IMR-90 (cell line): ENCODE results near the gene GIT1. TPM values are rescaled to one million over a fixed set of nuclear protein-coding genes. Genes with fewer than 3 reads are reported as not detected.

Experiments used
- ATAC-seq: fragments of 200-7000 bp; cut with Tn5 transposase; 2 replicates; pipeline ENCODE4 v1.9.1; 2020; ENCODE audit warnings: low read depth, mild to moderate bottlenecking, moderate library complexity
- BruUV-seq: library from RNA; stranded (reverse); fragments of 400-500 nt; replicated peaks from 2 replicates; lab custom pipeline; 2021; lab: Mats Ljungman, UMichigan
- CTCF ChIA-PET: fragments of 300-600 bp; formaldehyde crosslinking; extraction: SDS; loops from one replicate; lab custom pipeline; 2021; ENCODE audit warnings: antibody characterized with exemption; lab: Yijun Ruan, JAX
- POLR2A ChIA-PET: fragments of 300-600 bp; sonication (Branson Sonifier 250); formaldehyde crosslinking; loops from one replicate; lab custom pipeline; 2022; ENCODE audit warnings: antibody characterized with exemption; ENCODE audit not compliant: unreplicated experiment; lab: Charles Lee
- DNase-seq: peaks from one replicate; pipeline ENCODE4 v3.0.0; 2013
- H2AFZ ChIP-seq: replicated peaks from 2 replicates; pipeline ENCODE3; 2013; ENCODE audit warnings: low read length, mild to moderate bottlenecking; ENCODE audit not compliant: poor library complexity
- H2AK5ac ChIP-seq: 2 replicates; pipeline ENCODE4 v1.6.1; 2013; ENCODE audit warnings: low read depth, low read length, inconsistent platforms
- H2AK9ac ChIP-seq: replicated peaks from 2 replicates; pipeline ENCODE3; 2013; ENCODE audit warnings: mild to moderate bottlenecking, low read depth, low read length, moderate library complexity; ENCODE audit not compliant: poor library complexity
- H2BK120ac ChIP-seq: 2 replicates; pipeline ENCODE4 v1.6.1; 2013; ENCODE audit warnings: low read depth, low read length, inconsistent platforms
- H2BK15ac ChIP-seq: 3 replicates; pipeline ENCODE4 v1.6.1; 2013; ENCODE audit warnings: low read depth, low read length, inconsistent platforms
- H2BK20ac ChIP-seq: 2 replicates; pipeline ENCODE4 v1.6.1; 2013; ENCODE audit warnings: low read depth, mild to moderate bottlenecking, inconsistent platforms, low read length, moderate library complexity
- H2BK5ac ChIP-seq: 2 replicates; pipeline ENCODE4 v1.6.1; 2013; ENCODE audit warnings: mild to moderate bottlenecking, low read depth, low read length, inconsistent platforms; ENCODE audit not compliant: poor library complexity, severe bottlenecking
- H3K14ac ChIP-seq: replicated peaks from 2 replicates; pipeline ENCODE4 v1.6.1; 2013; ENCODE audit warnings: low read depth, low read length, inconsistent platforms
- H3K18ac ChIP-seq: 2 replicates; pipeline ENCODE4 v1.6.1; 2013; ENCODE audit warnings: low read depth, low read length, control low read depth
- H3K23ac ChIP-seq: 2 replicates; pipeline ENCODE4 v1.6.1; 2013; ENCODE audit warnings: low read depth, low read length, inconsistent platforms
- H3K27ac ChIP-seq: 2 replicates; pipeline ENCODE4 v1.5.1; 2013; ENCODE audit warnings: mild to moderate bottlenecking, control low read depth, low read length; ENCODE audit not compliant: insufficient read depth
- H3K27me3 ChIP-seq: 2 replicates; pipeline ENCODE4 v1.6.1; 2013; ENCODE audit warnings: low read length; ENCODE audit not compliant: control insufficient read depth, insufficient read depth
- H3K36me3 ChIP-seq: 2 replicates; pipeline ENCODE4 v1.6.1; 2013; ENCODE audit warnings: low read length, mixed read lengths; ENCODE audit not compliant: control insufficient read depth, insufficient read depth
- H3K4ac ChIP-seq: 2 replicates; pipeline ENCODE4 v1.6.1; 2013; ENCODE audit warnings: low read depth, low read length, inconsistent platforms
- H3K4me1 ChIP-seq: 2 replicates; pipeline ENCODE4 v1.6.1; 2013; ENCODE audit warnings: low read length, mixed read lengths; ENCODE audit not compliant: control insufficient read depth, insufficient read depth
- H3K4me2 ChIP-seq: 2 replicates; pipeline ENCODE4 v1.6.1; 2013; ENCODE audit warnings: low read depth, mild to moderate bottlenecking, control low read depth, low read length, moderate library complexity
- H3K4me3 ChIP-seq: 2 replicates; pipeline ENCODE4 v1.5.1; 2013; ENCODE audit warnings: low read depth, mild to moderate bottlenecking, control low read depth, low read length, moderate library complexity; ENCODE audit not compliant: insufficient read depth
- H3K56ac ChIP-seq: 2 replicates; pipeline ENCODE4 v1.6.1; 2013; ENCODE audit warnings: low read length, inconsistent platforms; ENCODE audit not compliant: insufficient read depth; ENCODE audit errors: extremely low read depth
- H3K79me1 ChIP-seq, 2 experiments: 2 replicates each; pipeline ENCODE4 v1.6.1; 2013; ENCODE audit warnings: low read length in 2 of 2, inconsistent platforms in 1 of 2, low read depth in 1 of 2
- H3K9ac ChIP-seq: 2 replicates; pipeline ENCODE4 v1.6.1; 2013; ENCODE audit warnings: low read depth, low read length, control low read depth
- H3K9me1 ChIP-seq: 2 replicates; pipeline ENCODE4 v1.6.1; 2013; ENCODE audit warnings: low read length, inconsistent platforms; ENCODE audit not compliant: insufficient read depth
- H3K9me3 ChIP-seq: 2 replicates; pipeline ENCODE4 v1.6.1; 2013; ENCODE audit warnings: low read length; ENCODE audit not compliant: control insufficient read depth, insufficient read depth
- H4K20me1 ChIP-seq: 2 replicates; pipeline ENCODE4 v1.6.1; 2013; ENCODE audit warnings: low read length, inconsistent platforms; ENCODE audit not compliant: insufficient read depth
- H4K5ac ChIP-seq: 2 replicates; pipeline ENCODE4 v1.6.1; 2013; ENCODE audit warnings: mild to moderate bottlenecking, low read depth, low read length, control low read depth
- H4K8ac ChIP-seq, 2 experiments: 2 replicates each; pipeline ENCODE4 v1.6.1; 2013; ENCODE audit warnings: low read depth in 2 of 2, low read length in 2 of 2, control low read depth in 1 of 2, inconsistent platforms in 1 of 2
- H4K91ac ChIP-seq: 2 replicates; pipeline ENCODE4 v1.6.1; 2013; ENCODE audit warnings: low read depth, low read length, inconsistent platforms; ENCODE audit not compliant: insufficient read depth
- POLR2A ChIP-seq: IDR thresholded peaks from 2 replicates; pipeline ENCODE4 v1.6.1; 2012; ENCODE audit warnings: mild to moderate bottlenecking, low read depth, low read length
- WGBS, 2 experiments: methylation state at CpG; one replicate each; pipeline versions ENCODE4 v1.1.5 to v1.1.7; 2013; ENCODE audit warnings: missing lambda C conversion rate in 2 of 2; ENCODE audit not compliant: insufficient read length in 1 of 2; ENCODE audit errors: extremely low coverage in 2 of 2; 5-methylcytosine and 5-hydroxymethylcytosine counted together
- dilution Hi-C: fragments of 300-500 bp; cut with HindIII; formaldehyde crosslinking; loops from one replicate; pipeline ENCODE4 v1.14.3; 2018; ENCODE audit warnings: low sequenced_read_pairs; ENCODE audit not compliant: unreplicated experiment
- in situ Hi-C: fragments of 300-500 bp; cut with MboI; formaldehyde crosslinking; loops from 3 replicates; pipeline ENCODE4 v1.14.3; 2019; ENCODE audit warnings: low sequenced_read_pairs, inconsistent platforms, mixed read lengths
- intact Hi-C: fragments of 100-400 bp; cut with micrococcal nuclease; formaldehyde crosslinking; loops from 2 replicates; pipeline ENCODE4 v1.10.0; 2022
- polyA plus RNA-seq, 3 experiments: library from polyadenylated mRNA; depleted of rRNA; stranded (reverse); fragments of >200 nt; gene quantifications; 2 replicates each; pipeline ENCODE4 v1.2.3, GENCODE V29; 2012; ENCODE audit warnings: low replicate concordance in 1 of 3
- total RNA-seq: library from RNA; depleted of rRNA; stranded (reverse); fragments of >200 nt; gene quantifications from 2 replicates; pipeline ENCODE4 v1.2.3, GENCODE V29; 2012
- TF ChIP-seq, protein P1 (sequence below): conservative IDR thresholded peaks from 2 replicates; pipeline ENCODE4 v1.5.1; 2012; ENCODE audit warnings: mild to moderate bottlenecking, low read depth, low read length, improper control_type of control experiment

Gene GIT1
- total and polyA plus RNA-seq, 2 of the 4 experiments (the other 2 are of a cell fraction): 14.2 to 34.2 TPM

DNA sequence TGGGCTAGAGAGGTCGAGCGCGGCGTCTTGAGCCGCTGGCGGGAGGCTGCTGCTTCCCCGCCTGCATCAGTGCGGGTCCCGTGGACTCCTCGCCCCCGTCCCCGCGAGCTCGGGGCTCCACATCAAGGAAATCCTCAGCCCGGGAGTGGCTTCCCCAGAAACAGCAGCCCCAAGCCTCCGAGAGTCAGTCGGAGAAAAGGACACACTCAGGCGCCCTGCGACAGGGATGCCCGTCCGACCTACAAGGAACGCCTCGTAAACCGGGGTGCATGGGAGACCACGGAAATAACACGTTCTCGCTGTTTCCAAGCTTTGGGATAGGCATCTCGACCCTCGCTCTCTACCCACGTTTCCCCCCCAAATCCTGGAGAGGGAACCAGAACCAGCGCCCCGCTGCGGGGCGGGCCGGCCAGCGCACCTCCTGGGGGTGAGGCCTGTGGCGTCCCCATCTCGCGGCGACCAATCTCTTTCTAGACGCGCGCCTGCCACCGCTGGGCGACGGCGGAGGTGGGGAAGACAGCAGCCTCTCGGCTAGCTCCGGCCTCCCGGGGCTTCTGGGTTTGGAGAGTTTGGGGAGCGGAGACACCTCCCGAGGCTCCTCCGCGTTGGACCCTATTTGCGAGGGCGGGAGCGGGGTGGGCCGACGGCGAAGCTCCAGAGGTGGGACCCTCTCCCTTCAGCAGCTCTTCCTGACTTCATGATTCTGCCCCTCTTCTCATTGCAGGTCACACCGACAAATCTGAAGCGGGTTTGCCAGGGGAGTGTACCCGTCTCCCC, 21.7 kb downstream of the GIT1 start:
- H2AK5ac ChIP-seq: peak overlapping the region; percentile 41; the same call in 1 of the 2 replicates
- peak overlapping the region; percentile 52; the same call in 1 of the 2 replicates for H3K56ac ChIP-seq
- ChIA-PET POLR2A (no interaction called here), CTCF (interaction anchor here (0.7 to 1.2 kb wide), 2 partner anchors 198 to 524 kb away, joined by 3 read pairs; no protein-coding TSS in a partner anchor)
- H2AK9ac ChIP-seq: peak overlapping the region; percentile 68
- H2AFZ ChIP-seq: peak overlapping the region; percentile 96
- H3K9me1 ChIP-seq: peaks cover 2% of the 10 kb centered on the region; the same call in 1 of the 2 replicates
- H4K8ac ChIP-seq: peak overlapping the region; percentile 67 to 87; a peak in 3 of 4 replicates
- no peak overlapping the region for H2BK20ac ChIP-seq
- no peaks in the 10 kb centered on the region for H3K9me3 ChIP-seq
- H3K27ac ChIP-seq: peak overlapping the region; percentile 78
- H4K91ac ChIP-seq: peak overlapping the region; percentile 31
- H4K5ac ChIP-seq: peak overlapping the region; percentile 58; the same call in 1 of the 2 replicates
- peaks cover 5 to 37% of the 10 kb centered on the region in 2 experiments for H3K79me1 ChIP-seq
- BruUV-seq: TSS peak; percentile 65
- H3K4me1 ChIP-seq: peaks cover 8% of the 10 kb centered on the region
- H3K4me2 ChIP-seq: peak overlapping the region; percentile 92
- peak overlapping the region; percentile 79 for H3K23ac ChIP-seq
- H2BK120ac ChIP-seq: no peak overlapping the region
- H2BK5ac ChIP-seq: peak overlapping the region; percentile 63
- no peak overlapping the region for H2BK15ac ChIP-seq
- no peak for TF ChIP-seq POLR2A
- TF ChIP-seq, protein P1, sequence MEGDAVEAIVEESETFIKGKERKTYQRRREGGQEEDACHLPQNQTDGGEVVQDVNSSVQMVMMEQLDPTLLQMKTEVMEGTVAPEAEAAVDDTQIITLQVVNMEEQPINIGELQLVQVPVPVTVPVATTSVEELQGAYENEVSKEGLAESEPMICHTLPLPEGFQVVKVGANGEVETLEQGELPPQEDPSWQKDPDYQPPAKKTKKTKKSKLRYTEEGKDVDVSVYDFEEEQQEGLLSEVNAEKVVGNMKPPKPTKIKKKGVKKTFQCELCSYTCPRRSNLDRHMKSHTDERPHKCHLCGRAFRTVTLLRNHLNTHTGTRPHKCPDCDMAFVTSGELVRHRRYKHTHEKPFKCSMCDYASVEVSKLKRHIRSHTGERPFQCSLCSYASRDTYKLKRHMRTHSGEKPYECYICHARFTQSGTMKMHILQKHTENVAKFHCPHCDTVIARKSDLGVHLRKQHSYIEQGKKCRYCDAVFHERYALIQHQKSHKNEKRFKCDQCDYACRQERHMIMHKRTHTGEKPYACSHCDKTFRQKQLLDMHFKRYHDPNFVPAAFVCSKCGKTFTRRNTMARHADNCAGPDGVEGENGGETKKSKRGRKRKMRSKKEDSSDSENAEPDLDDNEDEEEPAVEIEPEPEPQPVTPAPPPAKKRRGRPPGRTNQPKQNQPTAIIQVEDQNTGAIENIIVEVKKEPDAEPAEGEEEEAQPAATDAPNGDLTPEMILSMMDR: 0 out of 2 replicates have a peak, but pooled peaks have one; percentile 18
- no peaks in the 10 kb centered on the region for H4K20me1 ChIP-seq
- dilution Hi-C loops: no loop called here
- peak overlapping the region; percentile 85 for H3K14ac ChIP-seq
- WGBS, 2 experiments: 0% methylated on average over 18 of the region's 63 CpGs; no CpG with 5 or more reads in 1 of the 2 experiments
- ATAC-seq (peak; percentile 41), DNase-seq (peak; percentile 25)
- peak overlapping the region; percentile 97 for H3K4me3 ChIP-seq
- no peak overlapping the region for H3K18ac ChIP-seq
- H3K27me3 ChIP-seq: no peaks in the 10 kb centered on the region
- peaks cover 9% of the 10 kb centered on the region; the same call in 1 of the 2 replicates for H3K36me3 ChIP-seq
- H3K9ac ChIP-seq: peak overlapping the region; percentile 62
- peak overlapping the region; percentile 69 for H3K4ac ChIP-seq
- in situ Hi-C loops: no loop called here
- intact Hi-C loops: loop anchor here (1.0 to 10.0 kb wide), 2 partner anchors 198 to 423 kb away; no protein-coding TSS in a partner anchor
